IPS DF 4.7 (cell line): ENCODE results near the gene FREM2.

ENCODE experiments used
- DNase-seq: peaks from one replicate; pipeline ENCODE4 v3.0.0-alpha.2; 2013; ENCODE audit warnings: low spot score; ENCODE audit errors: extremely low read depth

Gene FREM2

DNA sequence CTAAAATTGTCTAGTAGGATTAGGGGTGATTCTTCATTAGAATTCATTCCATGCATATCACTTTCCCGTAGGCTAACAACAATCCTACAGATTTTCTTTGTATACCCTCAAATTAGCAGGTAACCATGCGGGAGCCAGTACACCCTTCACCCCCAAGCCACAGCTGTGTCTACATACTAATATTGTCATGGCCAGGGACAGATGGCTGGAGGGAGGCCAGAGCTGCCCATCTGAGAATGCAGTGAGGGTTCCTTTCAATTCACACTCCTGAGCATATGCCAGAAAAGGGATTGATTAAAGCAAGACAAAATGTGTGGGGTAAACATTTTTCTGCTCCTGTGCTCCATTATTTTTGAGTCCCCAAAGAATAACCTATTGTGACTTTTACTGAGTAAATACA lies 68.9 kb downstream of the FREM2 start:
- no peak for DNase-seq

DNA sequence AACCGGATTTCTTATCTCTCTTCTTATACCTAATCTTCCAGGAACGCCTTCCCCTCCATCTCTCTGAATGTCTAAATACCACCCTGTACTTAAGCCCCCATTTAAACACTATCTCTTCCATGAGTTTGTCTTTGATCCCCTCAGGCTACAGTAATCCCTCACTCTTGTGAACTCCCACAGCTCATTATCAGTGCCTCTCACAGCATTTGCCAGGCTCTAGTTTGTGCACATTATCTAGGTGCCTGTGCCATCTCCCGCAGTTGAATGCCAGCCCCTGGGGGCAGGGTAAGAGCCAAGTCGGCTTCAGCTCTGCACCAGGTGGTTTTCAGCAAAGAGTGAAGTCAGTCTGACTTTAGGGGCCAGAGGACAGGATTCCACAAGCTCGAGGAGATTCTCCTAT lies 71.4 kb downstream of the FREM2 start:
- no peak for DNase-seq

DNA sequence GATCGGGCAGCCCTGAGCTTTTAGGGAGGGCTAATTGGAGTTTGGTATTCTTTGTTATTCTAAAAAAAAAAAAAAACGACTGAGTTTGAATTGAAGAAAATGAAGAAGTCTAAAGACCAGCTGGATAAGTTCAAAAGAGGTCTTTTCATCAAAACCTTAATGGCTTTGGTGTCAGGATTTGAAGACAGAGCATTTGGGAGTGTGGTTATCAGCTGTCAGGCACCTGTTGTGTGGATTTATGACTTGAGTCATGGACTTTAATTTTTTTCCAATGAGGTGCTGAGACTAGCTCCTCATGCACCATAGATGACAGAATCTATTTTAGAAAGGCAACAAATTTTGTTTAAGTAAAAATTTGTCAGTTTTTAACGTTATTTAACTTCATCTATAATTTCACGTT lies 72.5 kb downstream of the FREM2 start:
- DNase-seq = no peak

DNA sequence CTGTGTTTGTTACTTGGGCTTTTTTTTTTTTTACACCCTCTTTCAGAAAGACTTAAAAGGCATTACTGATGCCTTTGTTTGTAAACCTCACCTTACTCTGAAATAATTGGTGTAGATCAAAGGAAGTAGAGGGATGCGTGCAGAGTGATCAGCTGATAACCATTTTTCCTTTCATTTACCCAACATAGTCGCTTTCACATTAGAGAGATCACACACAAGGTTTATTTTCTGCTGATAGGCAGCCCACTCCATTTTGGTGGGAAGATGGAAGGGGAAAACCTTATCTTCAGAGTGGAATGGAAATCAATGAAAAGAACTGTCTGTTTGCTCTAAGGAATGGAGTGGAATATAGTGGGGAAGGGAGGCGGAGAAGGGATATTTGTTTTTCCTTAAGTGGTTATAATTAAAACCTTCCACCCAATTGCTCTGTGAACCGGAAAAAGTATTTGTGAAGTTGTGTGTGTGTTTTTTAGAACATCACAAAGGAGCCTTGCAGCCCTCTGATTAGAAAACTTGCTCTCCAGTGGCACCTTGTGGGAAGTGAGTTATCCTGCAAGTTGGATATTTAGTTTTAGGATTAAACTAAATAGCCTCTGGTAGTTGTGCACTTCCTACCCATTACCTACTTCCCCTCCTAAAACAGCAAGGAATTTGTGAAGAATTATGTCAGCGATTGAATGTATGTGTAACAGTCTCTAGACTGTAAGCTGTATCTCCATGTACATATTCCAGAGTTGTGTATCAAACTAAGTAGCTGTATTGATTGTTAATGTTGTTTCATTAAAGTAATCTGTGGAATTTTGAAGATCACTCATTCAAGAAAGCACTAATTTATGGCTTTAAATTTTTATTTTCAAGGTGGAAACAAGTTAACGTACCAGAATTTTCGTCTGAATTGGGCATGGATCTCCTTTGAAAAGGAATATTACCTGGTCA lies 76.8 kb downstream of the FREM2 start:
- peak; percentile 30 for DNase-seq

DNA sequence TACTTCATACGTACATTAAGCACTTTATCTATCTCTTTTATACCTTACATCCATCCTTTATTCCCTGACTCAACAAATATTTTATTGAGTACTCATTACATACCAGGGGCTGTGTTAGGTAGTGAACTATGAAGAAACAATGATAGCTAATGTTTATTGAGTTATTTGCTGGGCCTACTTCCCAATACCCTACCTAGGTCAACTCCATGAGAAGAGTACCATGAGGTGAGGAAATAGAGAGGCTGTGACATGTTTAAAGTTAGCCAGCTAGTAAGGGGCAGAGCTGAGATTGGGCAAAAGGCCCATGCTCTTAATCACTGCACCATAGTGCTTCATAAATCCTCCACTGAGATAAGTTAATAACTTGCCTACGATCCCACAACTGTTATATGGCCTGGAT lies 79.9 kb downstream of the FREM2 start:
- DNase-seq = no peak

DNA sequence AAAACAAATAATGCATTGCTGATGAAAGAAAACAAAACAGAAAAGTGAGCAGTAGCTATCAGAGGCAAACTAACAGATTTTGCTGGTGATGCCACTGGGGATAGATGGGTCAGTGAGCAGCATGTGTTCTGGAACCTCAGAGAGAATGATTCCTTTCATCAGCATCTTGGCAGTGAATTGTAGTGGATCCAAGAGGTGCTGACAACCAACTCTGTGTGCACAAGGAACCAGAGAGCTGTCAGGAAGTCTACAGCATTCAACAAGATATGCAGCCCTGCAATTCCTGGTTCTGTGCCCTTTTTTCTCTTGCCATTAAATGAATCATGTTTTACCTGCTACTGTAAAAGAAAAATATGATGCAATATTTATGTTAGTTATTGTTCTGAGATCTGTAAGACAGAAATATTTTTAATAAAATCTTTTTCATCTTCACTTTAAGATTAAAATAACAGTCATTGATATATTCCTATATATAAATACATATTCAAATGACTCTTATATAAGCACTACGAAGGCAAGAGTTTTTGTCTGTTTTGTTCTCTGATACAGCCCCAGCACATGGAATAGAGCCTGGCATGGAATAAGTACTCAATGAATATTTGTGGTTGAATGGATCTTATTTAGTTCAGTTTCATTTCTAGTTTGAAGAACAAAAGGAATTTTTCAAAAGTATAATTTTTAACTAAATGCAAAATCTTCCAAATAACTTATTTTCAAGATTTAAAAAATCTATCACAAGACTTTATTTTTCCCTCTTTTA lies 80.8 kb downstream of the FREM2 start:
- DNase-seq = no peak

DNA sequence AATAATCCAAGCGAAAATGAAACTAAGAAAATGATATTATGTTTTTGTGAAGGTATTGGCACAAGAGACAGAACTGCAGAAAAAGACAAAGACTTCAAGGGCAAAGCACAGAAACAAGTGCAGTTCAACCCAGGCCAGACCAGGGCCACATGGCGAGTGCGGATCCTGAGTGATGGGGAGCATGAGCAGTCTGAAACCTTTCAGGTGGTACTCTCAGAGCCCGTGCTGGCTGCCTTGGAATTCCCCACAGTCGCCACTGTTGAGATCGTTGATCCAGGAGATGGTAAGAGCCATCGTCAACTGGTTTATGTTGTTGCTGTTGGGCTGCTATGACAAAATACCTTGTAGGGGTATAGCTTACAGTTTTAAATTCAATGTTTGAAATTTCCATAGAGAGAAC lies 82.6 kb downstream of the FREM2 start:
- no peak for DNase-seq

DNA sequence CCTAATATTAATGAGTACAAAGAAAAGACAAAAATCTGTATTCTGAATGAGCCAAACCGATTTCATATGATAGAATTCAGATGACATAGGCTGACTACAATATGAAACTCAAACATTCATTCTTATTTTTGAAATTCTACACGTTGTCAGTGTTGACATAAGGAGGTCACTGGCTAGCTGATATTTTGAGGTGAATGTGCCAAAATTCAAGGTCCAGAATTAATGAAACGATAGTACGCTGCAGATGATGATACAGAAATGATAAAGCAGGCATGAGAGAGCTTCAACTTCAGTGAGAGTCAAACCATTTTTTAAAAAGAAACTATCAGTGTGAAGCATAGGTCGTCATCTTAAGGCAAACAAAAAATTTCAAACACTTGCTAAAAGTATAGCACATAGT lies 88.2 kb downstream of the FREM2 start:
- DNase-seq = no peak

DNA sequence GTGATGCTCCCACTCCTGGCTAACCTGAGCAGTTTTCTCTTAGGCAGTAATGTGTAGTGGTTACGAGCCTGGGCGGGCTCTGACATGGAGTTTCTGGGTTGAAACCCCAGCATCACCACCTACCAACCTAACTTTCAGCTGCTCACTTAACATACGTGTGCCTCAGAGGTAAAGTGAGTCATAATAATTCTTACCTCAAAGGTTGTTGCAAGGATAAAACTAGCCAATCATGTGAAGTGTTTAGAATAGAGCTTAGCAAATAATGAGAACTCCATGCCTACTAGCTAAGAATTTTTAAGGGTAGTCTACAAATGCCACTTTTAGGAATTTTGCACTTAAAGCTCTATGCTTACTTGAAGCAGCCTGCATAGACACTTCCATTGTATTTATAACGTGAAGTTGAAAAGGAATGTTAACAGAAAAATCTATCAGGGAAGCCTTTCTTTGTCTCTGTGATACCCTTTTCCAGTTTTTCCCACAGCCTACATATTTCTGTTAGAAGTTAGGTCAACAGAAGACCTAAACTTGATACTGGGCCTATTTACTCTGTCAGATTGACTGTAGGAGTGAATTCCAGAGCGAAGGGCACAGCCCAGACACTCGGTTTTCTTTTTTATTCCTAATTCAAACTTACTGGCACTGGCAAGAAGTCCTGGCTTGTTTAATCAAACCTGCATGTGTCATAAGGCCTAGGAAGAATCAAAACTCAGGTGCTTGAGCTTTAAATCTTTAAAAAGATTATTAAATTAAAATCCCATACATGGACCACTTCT lies 90.7 kb downstream of the FREM2 start:
- DNase-seq = no peak

DNA sequence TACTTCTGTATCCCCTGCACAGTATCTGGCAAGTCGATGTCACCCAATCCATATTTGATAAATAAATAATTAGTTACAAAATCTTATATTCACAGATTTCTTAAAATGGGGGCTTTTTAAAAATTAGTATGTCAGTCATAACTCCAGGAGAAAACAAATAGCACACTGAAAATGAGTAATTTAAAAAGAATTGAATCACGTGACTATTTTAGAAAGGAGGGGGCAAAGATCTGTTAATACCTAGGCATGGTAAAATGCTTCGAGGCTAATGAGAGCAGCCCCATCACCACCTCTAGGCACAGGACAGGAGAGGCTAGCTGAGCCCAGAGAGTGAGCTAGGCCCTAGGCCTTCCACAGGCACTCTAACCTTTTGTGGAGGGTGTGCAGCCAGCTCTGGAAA lies 94.7 kb downstream of the FREM2 start:
- no peak for DNase-seq

DNA sequence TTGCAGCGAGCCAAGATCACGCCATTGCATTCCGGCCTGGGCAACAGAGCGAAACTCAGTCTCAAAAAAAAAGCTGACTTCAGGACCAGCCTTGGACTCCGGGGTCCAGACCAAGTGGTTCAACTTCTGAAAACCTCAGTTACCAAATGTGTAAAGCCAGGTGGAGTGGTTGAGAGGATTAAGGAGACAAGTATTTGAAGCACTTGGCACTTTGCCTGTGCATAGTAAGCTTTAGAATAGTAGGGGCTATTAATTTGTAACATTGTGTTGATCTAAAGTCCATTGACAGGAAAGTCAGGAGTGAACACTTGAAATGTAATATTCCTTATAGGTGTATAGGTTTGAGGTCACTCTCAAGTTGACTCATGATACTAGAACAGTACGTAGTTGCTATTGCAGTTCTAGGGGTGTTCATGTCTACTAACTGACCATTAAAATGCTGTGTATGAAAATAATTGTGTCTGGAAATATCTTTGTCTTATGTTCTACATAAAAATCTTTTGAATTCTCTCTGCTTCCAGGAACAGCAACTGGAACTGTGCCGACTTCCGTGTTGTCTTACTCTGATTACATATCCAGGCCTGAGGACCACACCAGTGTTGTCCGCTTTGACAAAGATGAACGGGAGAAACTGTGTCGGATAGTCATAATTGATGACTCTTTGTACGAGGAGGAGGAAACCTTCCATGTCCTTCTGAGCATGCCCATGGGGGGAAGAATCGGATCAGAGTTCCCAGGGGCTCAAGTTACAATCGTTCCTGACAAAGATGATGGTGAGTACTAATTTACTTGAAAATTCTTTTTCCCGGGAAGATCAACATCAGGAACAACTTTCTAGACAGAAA lies 97.4 kb downstream of the FREM2 start:
- no peak for DNase-seq

DNA sequence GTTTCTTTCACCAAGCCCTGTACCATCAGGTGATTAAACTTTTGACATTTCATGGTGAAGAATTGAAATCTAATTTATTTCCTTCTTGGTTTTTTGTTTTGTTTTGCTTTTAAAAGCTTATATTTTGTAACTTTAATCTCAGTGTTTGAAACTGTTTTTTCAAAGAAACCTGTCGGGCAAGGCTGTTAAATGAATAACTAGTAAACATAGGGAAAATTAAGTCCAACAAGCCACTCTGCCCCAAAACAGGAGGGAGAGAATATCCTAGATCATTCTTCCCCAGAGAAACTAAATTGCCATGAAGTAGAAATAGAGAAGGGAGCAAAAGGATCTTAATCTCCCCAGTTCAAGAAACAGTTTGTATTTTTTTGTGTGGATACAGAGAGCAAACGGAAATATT lies 98.2 kb downstream of the FREM2 start:
- DNase-seq = no peak

DNA sequence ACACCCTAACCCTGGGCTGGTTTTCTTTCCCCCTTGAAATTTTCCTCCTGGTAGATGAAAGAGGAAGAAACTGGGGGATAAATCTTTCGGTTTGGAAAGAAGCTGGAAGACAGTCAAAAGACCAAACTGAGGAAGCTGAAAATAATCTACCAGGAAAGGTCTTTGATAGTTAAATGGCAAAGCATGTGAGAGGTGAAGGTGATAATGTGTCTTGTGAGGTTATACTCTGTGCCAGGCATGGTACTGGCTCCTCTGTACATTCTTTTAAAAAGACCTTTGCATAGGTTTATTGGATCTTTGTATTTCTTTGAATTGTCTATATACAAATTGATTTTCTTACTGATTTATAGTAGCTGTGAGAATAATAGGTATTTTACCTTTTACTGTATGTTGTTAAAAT lies 98.6 kb downstream of the FREM2 start:
- DNase-seq = no peak

DNA sequence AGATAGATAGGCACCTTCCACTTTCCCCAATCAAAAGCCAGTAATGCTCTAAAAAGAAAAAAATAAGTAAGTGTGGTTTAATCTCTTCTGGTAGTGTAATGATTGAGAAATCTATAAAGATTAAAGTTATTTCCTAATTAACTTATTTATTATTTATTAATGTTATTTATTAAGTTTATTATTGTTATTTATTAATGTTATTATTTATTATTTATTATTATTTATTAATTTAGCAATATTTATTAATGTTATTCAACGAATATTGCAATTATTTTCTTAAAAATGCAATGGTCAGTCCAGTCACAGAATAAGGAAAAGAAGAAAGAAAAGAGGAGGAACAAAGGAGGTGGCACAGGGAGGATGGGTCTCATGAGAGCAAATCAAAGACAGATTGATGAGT lies 100.7 kb downstream of the FREM2 start:
- no peak for DNase-seq

DNA sequence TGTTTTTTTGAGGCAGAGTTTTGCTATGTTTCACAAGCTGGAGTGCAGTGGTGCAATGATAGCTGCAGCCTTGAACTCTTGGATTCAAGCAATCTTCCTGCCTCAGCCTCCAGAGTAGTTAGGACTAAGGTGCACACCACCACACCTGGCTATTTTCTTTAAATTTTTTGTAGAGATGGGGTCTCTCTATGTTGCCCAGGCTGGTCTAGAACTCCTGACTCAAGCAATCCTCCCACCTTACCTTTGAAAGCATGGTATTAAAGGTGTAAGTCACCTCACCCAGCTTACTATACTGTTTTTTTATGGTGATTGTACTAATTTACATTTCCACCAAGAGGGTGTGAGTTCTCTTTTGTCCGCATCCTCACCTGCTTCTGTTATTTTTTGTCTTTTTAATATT lies 110.0 kb downstream of the FREM2 start:
- no peak for DNase-seq

DNA sequence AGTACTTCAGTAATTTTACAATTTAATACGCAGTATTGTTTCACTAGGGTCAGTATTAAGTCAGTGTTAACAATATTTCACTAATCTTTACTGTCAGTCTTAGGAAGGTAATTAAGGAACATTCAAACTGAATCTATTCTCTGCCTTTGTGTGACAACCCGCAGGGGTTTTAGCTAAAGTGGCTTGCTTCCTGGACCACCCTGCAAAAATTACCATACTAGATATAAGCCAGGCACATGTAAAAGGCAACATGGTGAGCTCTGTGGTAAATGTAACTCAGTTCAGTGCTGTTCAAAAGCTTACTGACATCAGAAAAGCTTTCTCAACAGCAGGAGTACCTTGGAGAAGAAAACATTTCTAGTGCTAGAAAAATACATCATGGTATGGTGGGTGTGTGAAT lies 116.7 kb downstream of the FREM2 start:
- no peak for DNase-seq

DNA sequence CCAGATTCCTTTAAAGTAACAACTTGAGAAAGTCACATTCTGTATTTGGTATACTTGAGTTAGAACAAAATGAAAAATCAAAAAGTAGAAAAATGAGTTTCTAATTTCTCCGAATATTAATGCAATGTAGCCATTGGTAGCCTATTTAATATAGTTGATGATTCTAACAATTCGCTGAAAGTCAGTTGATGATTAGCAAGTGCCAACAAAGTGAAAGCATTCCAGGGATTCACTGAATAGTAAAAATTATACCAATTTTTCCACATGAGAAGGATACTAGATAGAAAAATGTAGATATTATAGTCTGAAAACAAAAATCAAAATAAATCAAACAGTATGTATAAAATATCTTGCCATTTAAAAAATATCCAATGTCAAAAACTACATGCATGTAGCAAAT lies 117.2 kb downstream of the FREM2 start:
- DNase-seq = no peak

DNA sequence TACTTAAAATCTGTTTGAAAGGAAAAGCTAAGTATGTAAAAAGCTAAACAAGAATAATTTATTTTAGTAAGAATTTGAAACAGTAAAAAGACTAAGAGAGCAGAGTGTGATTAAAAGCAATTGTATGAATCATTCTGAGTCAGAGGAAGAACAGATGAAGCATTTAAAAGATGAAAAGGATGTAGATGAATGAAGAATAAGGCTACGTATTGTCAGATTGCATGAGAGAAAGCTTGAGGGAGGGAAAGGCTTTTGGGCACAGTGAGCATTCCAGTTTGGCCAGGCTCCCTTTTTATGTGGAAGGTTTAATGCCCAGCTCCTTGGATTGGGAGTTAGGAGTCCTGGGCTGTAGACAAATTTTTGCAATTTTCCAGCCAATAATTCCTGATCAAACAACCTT lies 117.7 kb downstream of the FREM2 start:
- no peak for DNase-seq

DNA sequence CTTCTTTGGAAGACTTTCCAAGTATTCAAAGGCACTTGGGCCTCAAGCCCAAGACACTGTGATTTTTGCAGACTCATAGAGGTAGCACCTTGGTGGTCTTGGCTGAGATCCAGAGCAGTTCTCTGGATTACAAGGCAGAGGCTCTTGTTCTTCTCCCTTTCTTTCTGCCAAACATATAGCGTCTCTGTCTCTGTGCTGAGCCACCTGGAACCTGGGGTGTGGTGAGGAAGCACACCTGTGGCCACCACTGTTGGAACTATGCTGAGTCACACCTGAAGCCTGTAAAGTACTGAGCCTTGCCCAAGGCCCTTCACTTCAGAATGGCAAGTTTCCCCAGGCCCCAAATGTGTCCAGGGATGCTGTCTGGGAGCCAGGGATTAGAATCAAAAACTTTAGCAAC lies 127.5 kb downstream of the FREM2 start:
- no peak for DNase-seq

DNA sequence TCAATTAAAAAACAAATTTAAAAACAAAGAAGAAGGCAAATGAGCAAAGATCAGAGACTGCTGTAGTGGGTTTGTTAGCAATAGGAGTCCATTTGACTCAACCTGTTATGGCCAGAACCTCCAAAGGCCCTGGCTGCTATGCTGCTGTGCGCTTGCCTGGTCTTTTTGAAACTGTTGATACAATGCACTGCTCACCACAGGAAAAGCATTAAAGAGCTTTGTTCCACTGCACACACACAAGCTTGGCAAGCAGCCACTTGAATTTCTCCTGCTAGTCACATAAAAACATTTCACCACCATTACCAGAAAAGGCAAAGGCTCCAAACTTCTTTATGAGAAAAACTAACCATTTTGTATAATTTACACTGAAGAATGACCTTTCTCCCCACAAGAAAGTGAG lies 132.2 kb downstream of the FREM2 start:
- DNase-seq = no peak

DNA sequence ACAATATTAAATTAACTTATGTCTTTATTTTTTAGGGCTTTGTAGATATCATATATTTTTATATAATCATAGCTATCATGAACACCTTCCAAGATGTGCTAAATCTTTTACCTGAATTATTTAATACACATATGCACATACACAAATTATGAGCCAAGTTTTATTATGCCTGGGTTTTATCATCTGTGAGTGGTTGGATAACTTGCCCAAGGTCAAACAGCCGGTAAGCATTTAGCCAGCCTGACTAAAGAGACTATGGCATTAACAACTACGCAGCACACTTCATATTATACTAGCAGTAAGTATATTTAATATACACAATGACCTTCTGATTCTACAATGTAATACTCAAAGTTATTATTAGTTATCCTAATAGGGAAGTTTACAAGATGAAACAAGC lies 132.7 kb downstream of the FREM2 start:
- DNase-seq = no peak
